BE2C (cell line): Measurements from ENCODE around the gene MED20.

Source experiments
- DNase-seq: peaks from one replicate; pipeline ENCODE4 v3.0.0-alpha.2; 2020
- H3K27me3 ChIP-seq: fragments of 250-450 bp; sonication (Bioruptor Pico); 2 replicates; pipeline ENCODE4 v1.5.1; 2020; ENCODE audit warnings: mild to moderate bottlenecking
- H3K36me3 ChIP-seq: fragments of 250-450 bp; sonication (Bioruptor Pico); 2 replicates; pipeline ENCODE4 v1.5.1; 2020; ENCODE audit warnings: mild to moderate bottlenecking
- H3K4me1 ChIP-seq: fragments of 250-450 bp; sonication (Bioruptor Pico); 2 replicates; pipeline ENCODE4 v1.5.1; 2020
- H3K4me3 ChIP-seq: 2 replicates; pipeline ENCODE4 v1.5.1; 2011; ENCODE audit warnings: low read depth, low read length
- H3K9me3 ChIP-seq: fragments of 250-450 bp; sonication (Bioruptor Pico); 2 replicates; pipeline ENCODE4 v1.5.1; 2020
- TF ChIP-seq, protein P1 (sequence below): IDR thresholded peaks from 2 replicates; pipeline ENCODE4 v1.5.1; 2012; ENCODE audit warnings: mild to moderate bottlenecking, low read depth, low read length

MED20 gene

DNA sequence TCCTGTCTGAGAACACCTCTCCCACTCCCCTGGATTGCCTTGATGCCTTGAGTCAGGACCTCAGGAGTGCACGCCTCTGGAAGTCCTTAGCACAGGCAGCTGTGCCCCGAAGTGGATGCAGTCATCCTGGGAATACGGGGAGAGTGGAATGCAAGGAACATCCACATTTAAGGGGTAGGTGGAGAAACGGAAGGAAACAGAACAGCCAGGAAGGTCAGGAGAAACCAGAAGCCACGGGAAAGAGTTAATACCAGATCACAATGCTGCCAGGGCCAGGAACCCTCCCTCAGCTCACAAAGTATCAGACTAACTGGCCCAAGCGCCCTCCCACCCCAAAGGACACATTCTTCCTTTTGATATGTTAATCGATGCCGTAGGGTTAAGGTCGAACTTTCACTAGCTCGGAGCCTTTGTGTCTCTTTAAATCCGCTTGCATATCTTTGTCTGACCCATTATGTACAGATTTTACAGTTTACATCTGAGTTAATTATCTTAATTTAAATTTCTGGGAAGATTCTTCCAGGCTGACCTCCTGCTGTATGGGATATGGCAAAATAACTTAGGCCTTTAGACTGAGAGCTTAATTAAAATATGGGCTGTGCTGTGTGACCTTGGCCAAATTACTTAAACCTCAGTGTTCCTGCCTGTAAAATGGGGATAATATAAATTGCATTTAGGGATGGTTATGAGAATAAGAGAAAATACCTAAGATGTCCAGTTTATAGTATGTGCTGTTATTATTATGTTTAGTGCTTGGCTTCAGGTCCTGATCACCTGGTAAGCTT lies 44.7 kb upstream of the MED20 start:
- no peak for DNase-seq
- H3K4me3 ChIP-seq: no peak overlapping the region
- TF ChIP-seq, protein P1, sequence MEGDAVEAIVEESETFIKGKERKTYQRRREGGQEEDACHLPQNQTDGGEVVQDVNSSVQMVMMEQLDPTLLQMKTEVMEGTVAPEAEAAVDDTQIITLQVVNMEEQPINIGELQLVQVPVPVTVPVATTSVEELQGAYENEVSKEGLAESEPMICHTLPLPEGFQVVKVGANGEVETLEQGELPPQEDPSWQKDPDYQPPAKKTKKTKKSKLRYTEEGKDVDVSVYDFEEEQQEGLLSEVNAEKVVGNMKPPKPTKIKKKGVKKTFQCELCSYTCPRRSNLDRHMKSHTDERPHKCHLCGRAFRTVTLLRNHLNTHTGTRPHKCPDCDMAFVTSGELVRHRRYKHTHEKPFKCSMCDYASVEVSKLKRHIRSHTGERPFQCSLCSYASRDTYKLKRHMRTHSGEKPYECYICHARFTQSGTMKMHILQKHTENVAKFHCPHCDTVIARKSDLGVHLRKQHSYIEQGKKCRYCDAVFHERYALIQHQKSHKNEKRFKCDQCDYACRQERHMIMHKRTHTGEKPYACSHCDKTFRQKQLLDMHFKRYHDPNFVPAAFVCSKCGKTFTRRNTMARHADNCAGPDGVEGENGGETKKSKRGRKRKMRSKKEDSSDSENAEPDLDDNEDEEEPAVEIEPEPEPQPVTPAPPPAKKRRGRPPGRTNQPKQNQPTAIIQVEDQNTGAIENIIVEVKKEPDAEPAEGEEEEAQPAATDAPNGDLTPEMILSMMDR: no peak

DNA sequence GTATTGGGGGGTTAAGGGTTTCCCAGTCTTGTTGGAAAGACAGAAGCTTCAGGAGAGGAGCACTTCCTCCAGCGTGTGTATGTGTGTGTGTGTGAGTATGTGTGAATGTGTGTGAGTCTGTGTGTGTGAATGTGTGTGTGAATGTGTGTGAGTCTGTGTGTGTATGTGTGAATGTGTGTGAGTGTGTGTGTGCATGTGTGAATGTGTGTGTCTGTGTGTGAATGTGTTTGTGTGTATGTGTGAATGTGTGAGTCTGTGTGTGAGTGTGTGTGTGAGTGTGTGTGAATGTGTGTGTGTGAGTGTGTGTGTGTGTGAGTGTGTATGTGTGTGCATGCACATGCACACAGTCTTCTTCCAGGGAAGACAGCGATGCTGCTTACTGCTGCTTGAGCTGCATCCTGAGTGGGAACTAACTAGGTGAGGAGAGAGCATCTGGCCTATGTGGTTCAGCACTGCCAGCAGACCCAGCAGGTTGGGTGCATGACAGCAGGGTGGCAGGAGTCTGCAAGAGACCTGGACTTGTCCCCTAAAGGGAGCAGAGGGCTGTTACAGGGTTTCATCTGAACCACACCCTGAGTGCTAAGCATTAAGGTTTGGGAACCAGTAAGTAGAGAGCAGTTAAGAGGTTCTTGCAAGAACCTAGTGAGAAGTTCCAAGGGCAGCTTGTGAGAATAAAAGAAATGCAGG lies 43.4 kb upstream of the MED20 start:
- TF ChIP-seq, protein P1: no peak
- H3K4me1 ChIP-seq: no peaks in the 10 kb centered on the region
- no peak for DNase-seq
- H3K27me3 ChIP-seq: no peaks in the 10 kb centered on the region
- no peaks in the 10 kb centered on the region for H3K36me3 ChIP-seq
- H3K4me3 ChIP-seq: no peak overlapping the region
- H3K9me3 ChIP-seq: no peaks in the 10 kb centered on the region; the same call in 1 of the 2 replicates

More for the DNA sequence above, 44.7 kb upstream of the MED20 start:
- no peaks in the 10 kb centered on the region; the same call in 1 of the 2 replicates for H3K9me3 ChIP-seq
- no peaks in the 10 kb centered on the region for H3K4me1 ChIP-seq
- H3K36me3 ChIP-seq: no peaks in the 10 kb centered on the region
- H3K27me3 ChIP-seq: no peaks in the 10 kb centered on the region

DNA sequence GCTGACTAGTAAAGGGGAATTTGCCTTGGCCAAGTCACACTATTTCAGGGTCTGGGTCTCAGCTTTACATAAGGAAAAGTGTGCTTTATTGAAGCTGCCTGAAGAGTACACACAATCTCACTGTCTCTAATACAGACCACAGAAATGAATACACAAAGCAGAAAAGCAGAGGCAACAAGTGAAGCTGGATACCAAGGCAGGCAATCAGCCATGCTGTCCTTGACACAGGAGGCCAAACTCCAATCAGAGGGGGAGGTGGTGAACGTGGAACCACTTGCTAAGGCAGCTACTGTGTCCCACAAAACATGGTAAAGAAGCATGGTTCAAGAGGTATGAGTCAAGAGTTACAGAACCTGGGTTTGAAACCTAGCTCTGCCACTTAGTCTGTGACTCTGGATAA lies 42.4 kb upstream of the MED20 start:
- TF ChIP-seq, protein P1: no peak
- no peaks in the 10 kb centered on the region for H3K9me3 ChIP-seq

GRCh38 chr6:41960028-41960427 lies 39.1 kb upstream of the MED20 start:
- TF ChIP-seq, protein P1: no peak
- no peaks in the 10 kb centered on the region for H3K4me1 ChIP-seq

More for the DNA sequence above, 42.4 kb upstream of the MED20 start:
- no peak for DNase-seq
- Histone ChIP-seq H3K36me3 (no peaks in the 10 kb centered on the region), H3K27me3 (no peaks in the 10 kb centered on the region), H3K4me1 (no peaks in the 10 kb centered on the region), H3K4me3 (no peak overlapping the region)

DNA sequence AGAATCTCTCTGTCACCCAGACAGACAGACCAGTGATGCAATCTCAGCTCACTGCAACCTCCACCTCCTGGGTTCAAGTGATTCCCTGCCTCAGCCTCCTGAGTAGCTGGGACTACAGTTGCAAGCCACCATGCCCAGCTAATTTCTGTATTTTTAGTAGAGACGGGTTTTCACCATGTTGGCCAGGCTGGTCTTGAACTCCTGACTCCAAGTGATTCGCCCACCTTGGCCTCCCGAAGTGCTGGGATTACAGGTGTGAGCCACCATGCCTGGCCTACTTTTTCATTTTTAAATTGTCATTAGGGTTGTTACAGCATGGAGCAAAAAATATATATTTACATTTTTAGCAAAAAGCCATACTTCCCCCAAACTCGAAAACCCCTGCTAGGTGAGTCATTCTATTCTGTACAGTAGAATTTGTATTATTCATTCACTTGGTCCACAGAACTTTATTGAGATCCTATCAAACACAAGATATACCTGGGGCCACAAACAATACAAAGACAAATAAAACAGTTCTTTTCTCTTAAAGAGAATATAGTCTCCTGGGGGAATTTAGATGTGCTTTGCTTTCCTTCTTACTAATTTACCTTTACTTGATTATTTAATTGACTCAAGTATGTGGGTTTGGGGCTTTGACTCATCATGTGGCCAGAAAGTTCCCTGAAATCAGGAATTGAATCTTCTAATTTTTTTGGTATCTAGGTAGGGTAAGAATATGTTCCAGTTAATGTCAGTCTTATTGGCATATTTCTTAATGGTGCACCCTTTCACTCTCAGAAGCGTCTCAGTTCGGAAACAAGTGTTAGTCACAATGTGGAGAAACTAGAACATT lies 37.3 kb upstream of the MED20 start:
- no peaks in the 10 kb centered on the region for H3K36me3 ChIP-seq
- H3K9me3 ChIP-seq: no peaks in the 10 kb centered on the region
- TF ChIP-seq, protein P1: no peak
- no peaks in the 10 kb centered on the region for H3K4me1 ChIP-seq
- H3K27me3 ChIP-seq: no peaks in the 10 kb centered on the region
- DNase-seq: no peak
- H3K4me3 ChIP-seq: no peak overlapping the region

More at GRCh38 chr6:41960028-41960427, 39.1 kb upstream of the MED20 start:
- Histone ChIP-seq H3K9me3 (no peaks in the 10 kb centered on the region), H3K4me3 (no peak overlapping the region), H3K36me3 (no peaks in the 10 kb centered on the region), H3K27me3 (no peaks in the 10 kb centered on the region)
- no peak for DNase-seq
